ENCODE results near the gene MPND.

DNA sequence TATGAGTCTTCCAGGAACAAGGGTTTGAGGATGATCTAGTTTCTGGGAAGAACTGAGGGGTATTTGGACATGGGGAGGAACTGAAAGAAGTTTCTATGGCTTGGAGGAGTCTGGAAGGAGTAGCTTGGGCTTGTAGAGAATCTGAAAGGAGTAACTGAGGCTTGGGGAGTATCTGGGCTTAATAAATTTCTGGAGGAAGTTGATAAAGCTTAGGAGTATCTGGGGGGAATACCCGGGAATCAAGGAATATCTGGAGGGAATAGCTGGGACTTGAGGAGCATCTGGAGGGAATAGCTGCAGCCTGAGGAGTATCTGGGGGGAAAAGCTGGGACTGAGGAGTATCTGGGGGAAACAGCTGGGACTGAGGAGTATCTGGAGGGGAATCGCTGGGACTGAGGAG, 22.9 kb upstream of the MPND start:
- TF ChIP-seq YY1 (IDR thresholded peaks at IDR 0.05; ENCODE audit: insufficient read depth, insufficient read length), result no peak
- TF ChIP-seq ZNF274 (IDR thresholded peaks at IDR 0.05; ENCODE audit: low read depth, low read length), result no peak

Data from NT2/D1 (cell line).